AG09319 (cell line): ENCODE data around the gene MLST8.

ENCODE experiments used
- DNase-seq: peaks from one replicate; pipeline ENCODE4 v3.0.0-alpha.2; 2010; ENCODE audit warnings: low read depth; ENCODE audit errors: extremely low read depth
- CTCF ChIP-seq: IDR thresholded peaks from 2 replicates; pipeline ENCODE4 v1.5.1; 2011; ENCODE audit warnings: low read depth, mild to moderate bottlenecking, inconsistent platforms, low read length, moderate library complexity

Gene MLST8

GRCh38 chr16:2174396-2175131 lies 30.7 kb upstream of the MLST8 start:
- no peak for TF ChIP-seq CTCF
- no peak for DNase-seq

- DNase-seq = no peak
- no peak for TF ChIP-seq CTCF
Measured at GRCh38 chr16:2175454-2175853, 29.8 kb upstream of the MLST8 start.

- TF ChIP-seq CTCF = no peak
- no peak for DNase-seq
Measured at GRCh38 chr16:2176047-2176446, 29.2 kb upstream of the MLST8 start.

GRCh38 chr16:2177101-2177500 lies 28.2 kb upstream of the MLST8 start:
- no peak for DNase-seq

GRCh38 chr16:2177561-2177960 lies 27.7 kb upstream of the MLST8 start:
- TF ChIP-seq CTCF = no peak
- no peak for DNase-seq

More at GRCh38 chr16:2177101-2177500, 28.2 kb upstream of the MLST8 start:
- TF ChIP-seq CTCF = no peak

GRCh38 chr16:2178321-2179106 lies 26.7 kb upstream of the MLST8 start:
- TF ChIP-seq CTCF = no peak
- DNase-seq = no peak

GRCh38 chr16:2179107-2179501 lies 26.1 kb upstream of the MLST8 start:
- DNase-seq = no peak
- TF ChIP-seq CTCF = no peak
